ENCODE results near the gene MEA1. TPM values are rescaled to one million over a fixed set of nuclear protein-coding genes. Genes with fewer than 3 reads are reported as not detected.

MEA1 gene
- total and polyA plus RNA-seq, 2 donors (not counting 1 experiment from before 2014, with no cell fraction given), result 60.9 to 81.0 TPM

- Histone ChIP-seq H3K27me3 (ENCODE audit: control insufficient read depth, insufficient read depth, low read length) (no peaks in the 10 kb centered on the region), H4K20me1 (ENCODE audit: control insufficient read depth, extremely low read depth, insufficient read depth, low read length) (no peaks in the 10 kb centered on the region), H3K4me2 (ENCODE audit: extremely low read depth, insufficient read depth, low read length) (no peak overlapping the region), H3K9ac (ENCODE audit: insufficient read depth, low read length) (no peak overlapping the region), H3K4me3 (replicated peaks in 1 of 4; ENCODE audit: control extremely low read depth in 1 of 4, insufficient read depth in 1 of 4, low read depth in 3 of 4, low read length in 4 of 4) (no peak overlapping the region), H2AFZ (ENCODE audit: low read length) (no peak overlapping the region), H3K4me1 (ENCODE audit: control insufficient read depth, extremely low read depth, insufficient read depth, low read length) (no peaks in the 10 kb centered on the region), H3K79me2 (ENCODE audit: control insufficient read depth, insufficient read depth, low read length) (no peaks in the 10 kb centered on the region), H3K36me3 (ENCODE audit: control insufficient read depth, insufficient read depth, low read length) (peaks cover 31% of the 10 kb centered on the region), H3K9me3 (ENCODE audit: control insufficient read depth, insufficient read depth, low read depth, low read length) (no peaks in the 10 kb centered on the region), H3K27ac (ENCODE audit: insufficient read depth, low read length) (no peak overlapping the region)
- no peak for DNase-seq (ENCODE audit: low read depth in 2 of 2)
- TF ChIP-seq CTCF (conservative IDR thresholded peaks at IDR 0.05 in 1 of 2, IDR thresholded peaks at IDR 0.05 in 1 of 2; ENCODE audit: low read depth in 1 of 2, low read length in 2 of 2) (no peak), EZH2 (IDR thresholded peaks at IDR 0.05; ENCODE audit: low read length, missing control alignments) (no peak)
Measured at GRCh38 chr6:43040542-43041257, 27.0 kb upstream of the MEA1 start.

- Histone ChIP-seq H4K20me1 (ENCODE audit: control insufficient read depth, extremely low read depth, insufficient read depth, low read length) (no peaks in the 10 kb centered on the region), H3K9me3 (ENCODE audit: control insufficient read depth, insufficient read depth, low read depth, low read length) (no peaks in the 10 kb centered on the region), H3K27ac (ENCODE audit: insufficient read depth, low read length) (no peak overlapping the region), H3K79me2 (ENCODE audit: control insufficient read depth, insufficient read depth, low read length) (no peaks in the 10 kb centered on the region), H3K4me1 (ENCODE audit: control insufficient read depth, extremely low read depth, insufficient read depth, low read length) (no peaks in the 10 kb centered on the region), H3K36me3 (ENCODE audit: control insufficient read depth, insufficient read depth, low read length) (peaks cover 29% of the 10 kb centered on the region), H3K27me3 (ENCODE audit: control insufficient read depth, insufficient read depth, low read length) (no peaks in the 10 kb centered on the region), H3K4me2 (ENCODE audit: extremely low read depth, insufficient read depth, low read length) (no peak overlapping the region), H3K4me3 (replicated peaks in 1 of 4; ENCODE audit: control extremely low read depth in 1 of 4, insufficient read depth in 1 of 4, low read depth in 3 of 4, low read length in 4 of 4) (no peak overlapping the region), H3K9ac (ENCODE audit: insufficient read depth, low read length) (no peak overlapping the region), H2AFZ (ENCODE audit: low read length) (no peak overlapping the region)
- DNase-seq (ENCODE audit: low read depth in 2 of 2), result no peak
- TF ChIP-seq EZH2 (IDR thresholded peaks at IDR 0.05; ENCODE audit: low read length, missing control alignments) (no peak), CTCF (conservative IDR thresholded peaks at IDR 0.05 in 1 of 2, IDR thresholded peaks at IDR 0.05 in 1 of 2; ENCODE audit: low read depth in 1 of 2, low read length in 2 of 2) (no peak)
Measured at GRCh38 chr6:43038727-43039126, 25.0 kb upstream of the MEA1 start.

- no peak for TF ChIP-seq CTCF (conservative IDR thresholded peaks at IDR 0.05 in 1 of 2, IDR thresholded peaks at IDR 0.05 in 1 of 2; ENCODE audit: low read depth in 1 of 2, low read length in 2 of 2)
- no peak for TF ChIP-seq EZH2 (IDR thresholded peaks at IDR 0.05; ENCODE audit: low read length, missing control alignments)
- no peaks in the 10 kb centered on the region for H3K4me1 ChIP-seq (ENCODE audit: control insufficient read depth, extremely low read depth, insufficient read depth, low read length)
- DNase-seq (ENCODE audit: low read depth in 2 of 2), result no peak
- no peak overlapping the region for H3K4me2 ChIP-seq (ENCODE audit: extremely low read depth, insufficient read depth, low read length)
- no peaks in the 10 kb centered on the region for H4K20me1 ChIP-seq (ENCODE audit: control insufficient read depth, extremely low read depth, insufficient read depth, low read length)
- no peaks in the 10 kb centered on the region for H3K27me3 ChIP-seq (ENCODE audit: control insufficient read depth, insufficient read depth, low read length)
- H3K4me3 ChIP-seq (replicated peaks in 1 of 4; ENCODE audit: control extremely low read depth in 1 of 4, insufficient read depth in 1 of 4, low read depth in 3 of 4, low read length in 4 of 4), result no peak overlapping the region
- H3K9me3 ChIP-seq (ENCODE audit: control insufficient read depth, insufficient read depth, low read depth, low read length), result no peaks in the 10 kb centered on the region
- H3K27ac ChIP-seq (ENCODE audit: insufficient read depth, low read length), result no peak overlapping the region
- no peak overlapping the region for H3K9ac ChIP-seq (ENCODE audit: insufficient read depth, low read length)
- no peaks in the 10 kb centered on the region for H3K79me2 ChIP-seq (ENCODE audit: control insufficient read depth, insufficient read depth, low read length)
- H3K36me3 ChIP-seq (ENCODE audit: control insufficient read depth, insufficient read depth, low read length), result peaks cover 25% of the 10 kb centered on the region
- H2AFZ ChIP-seq (ENCODE audit: low read length), result no peak overlapping the region
Measured at GRCh38 chr6:43037706-43038105, 24.0 kb upstream of the MEA1 start.
